Pancreas (tissue), 10 donors: ENCODE data around the gene TEX9. TPM values are rescaled to one million over a fixed set of nuclear protein-coding genes. Genes with fewer than 3 reads are reported as not detected.

ENCODE experiments used
- ATAC-seq, 4 donors: fragments of 200-7000 bp; cut with Tn5 transposase; one replicate each; pipeline versions ENCODE4 v1.8.0 to v1.9.1; 2020; ENCODE audit warnings: mild to moderate bottlenecking in 4 of 4, moderate library complexity in 4 of 4
- DNase-seq, 6 donors: peaks; one replicate each; pipeline ENCODE4 v3.0.0-alpha.2; 2020
- FAIRE-seq: peaks from 2 replicates; lab custom pipeline; 2012; peaks lifted over from hg19 to GRCh38; lab: Jason Lieb, UNC
- H3K27ac ChIP-seq, 4 donors: fragments of 200-600 bp; sonication (generic); 1 replicate in 3 of 4; 2 replicates in 1 of 4; pipeline versions ENCODE4 v1.5.0 to v1.8.0; 2020
- H3K27me3 ChIP-seq, 4 donors: fragments of 200-600 bp; one replicate each; pipeline ENCODE4 v1.8.0; 2021
- H3K36me3 ChIP-seq, 3 donors: fragments of 200-600 bp; sonication (generic) in 1 of 3; one replicate each; pipeline versions ENCODE4 v1.5.0 to v1.8.0; 2020 to 2021
- H3K4me1 ChIP-seq, 3 donors: fragments of 200-600 bp; one replicate each; pipeline ENCODE4 v1.8.0; 2021
- H3K4me3 ChIP-seq, 4 donors: fragments of 200-600 bp; sonication (generic) in 2 of 4; one replicate each; pipeline versions ENCODE4 v1.5.0 to v1.8.0; 2020 to 2021
- H3K9me3 ChIP-seq, 4 donors: fragments of 200-600 bp; one replicate each; pipeline ENCODE4 v1.8.0; 2021
- WGBS, 2 donors: extraction: QIAGEN DNeasy Blood & Tissue Kit; methylation state at CpG; one replicate each; pipeline ENCODE4 v1.1.7; 2013; 5-methylcytosine and 5-hydroxymethylcytosine counted together
- intact Hi-C, 3 donors: fragments of 100-400 bp; cut with DNase I; formaldehyde crosslinking; loops; one replicate each; pipeline versions ENCODE4 v1.11.1 to v1.14.2; 2022
- polyA plus RNA-seq, 2 donors: library from polyadenylated mRNA; stranded (reverse); fragments of 200-250 nt; gene quantifications; one replicate each; pipeline ENCODE4 v1.2.3, GENCODE V29; 2013
- total RNA-seq, 6 donors: library from RNA; stranded (reverse); fragmentation: NEBNext Ultra II Directional in 4 of 6; extraction: Animal tissue kit (Norgen Biotek cat#: 25700) in 4 of 6; gene quantifications; one replicate each; pipeline versions ENCODE4 v1.2.1 to v1.2.4, GENCODE V29; 2021 to 2023
- TF ChIP-seq, protein P1 (sequence below), 4 donors: fragments of 200-600 bp; sonication (generic) in 3 of 4; IDR thresholded peaks; one replicate each; pipeline versions ENCODE4 v1.5.0 to v1.8.0; 2021; ENCODE audit warnings: antibody characterized with exemption in 4 of 4
- donor health status: healthy with polysubstance abuse.
- donor health status: DM: no; HTN: no; CAD: no; lungs with moderate emphysema.
- donor health status: DM: no; HTN: no; CAD: no.
- donor health status: control.
- donor health status: control.
- donor health status: Bipolar disorder and iron deficiency.
- donor health status: DM: yes; HTN: yes; CAD: no.
- donor health status: DM: no; HTN: no; CAD: no.
- donor health status: DM: no; HTN: no; CAD: no.
- donor health status: DM: yes; HTN: yes; CAD: no.

TEX9 gene
- total and polyA plus RNA-seq, 8 donors: 1.6 to 9.3 (median 4.7) TPM

DNA sequence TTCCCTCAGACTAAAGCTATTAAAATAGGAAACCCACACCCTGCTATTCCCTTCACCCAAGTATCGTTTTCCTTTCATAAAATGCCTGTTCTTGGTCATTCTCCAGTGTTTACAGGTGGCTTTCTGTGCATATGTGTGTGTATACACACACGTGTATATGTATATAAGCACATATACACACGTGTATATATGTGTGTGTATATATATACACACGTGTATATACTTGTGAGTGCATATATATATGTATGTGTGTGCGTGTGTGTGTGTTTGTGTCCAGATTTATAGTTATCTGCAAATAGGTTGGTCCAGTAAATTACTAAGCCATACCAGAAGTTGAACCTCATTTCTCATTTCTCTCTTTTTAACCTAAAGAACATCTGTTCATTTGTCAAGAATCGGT is 15.7 kb upstream of the TEX9 start:
- TF ChIP-seq, protein P1, sequence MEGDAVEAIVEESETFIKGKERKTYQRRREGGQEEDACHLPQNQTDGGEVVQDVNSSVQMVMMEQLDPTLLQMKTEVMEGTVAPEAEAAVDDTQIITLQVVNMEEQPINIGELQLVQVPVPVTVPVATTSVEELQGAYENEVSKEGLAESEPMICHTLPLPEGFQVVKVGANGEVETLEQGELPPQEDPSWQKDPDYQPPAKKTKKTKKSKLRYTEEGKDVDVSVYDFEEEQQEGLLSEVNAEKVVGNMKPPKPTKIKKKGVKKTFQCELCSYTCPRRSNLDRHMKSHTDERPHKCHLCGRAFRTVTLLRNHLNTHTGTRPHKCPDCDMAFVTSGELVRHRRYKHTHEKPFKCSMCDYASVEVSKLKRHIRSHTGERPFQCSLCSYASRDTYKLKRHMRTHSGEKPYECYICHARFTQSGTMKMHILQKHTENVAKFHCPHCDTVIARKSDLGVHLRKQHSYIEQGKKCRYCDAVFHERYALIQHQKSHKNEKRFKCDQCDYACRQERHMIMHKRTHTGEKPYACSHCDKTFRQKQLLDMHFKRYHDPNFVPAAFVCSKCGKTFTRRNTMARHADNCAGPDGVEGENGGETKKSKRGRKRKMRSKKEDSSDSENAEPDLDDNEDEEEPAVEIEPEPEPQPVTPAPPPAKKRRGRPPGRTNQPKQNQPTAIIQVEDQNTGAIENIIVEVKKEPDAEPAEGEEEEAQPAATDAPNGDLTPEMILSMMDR (IDR thresholded peaks at IDR 0.05): no peak
- DNase-seq (no peak), FAIRE-seq (no peak)

DNA sequence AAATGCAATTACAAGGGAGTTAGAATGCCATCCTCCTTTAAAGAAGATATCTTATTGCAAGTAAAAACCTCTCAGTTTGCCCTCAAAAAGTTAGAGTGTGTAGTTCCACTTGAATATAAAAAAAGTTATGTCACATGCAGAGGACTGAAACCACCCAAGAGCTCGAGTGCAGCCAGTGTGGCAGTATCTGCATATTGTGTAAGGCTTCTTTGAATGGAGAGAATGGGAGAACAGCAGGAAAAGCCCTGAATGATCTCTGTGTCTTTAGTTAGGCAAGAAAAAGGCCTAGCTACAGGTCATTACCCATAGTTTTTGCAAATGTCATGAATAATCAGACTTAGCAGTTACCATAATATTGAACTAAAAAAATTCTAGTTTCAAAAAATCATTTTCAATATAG is 13.9 kb upstream of the TEX9 start:
- DNase-seq (no peak), ATAC-seq (no peak)
- no peaks in the 10 kb centered on the region for H3K4me1 ChIP-seq

More for the DNA sequence above, 15.7 kb upstream of the TEX9 start:
- H3K4me1 ChIP-seq: no peaks in the 10 kb centered on the region
- no peaks in the 10 kb centered on the region for H3K9me3 ChIP-seq
- ATAC-seq: no peak
- H3K27me3 ChIP-seq: no peaks in the 10 kb centered on the region
- H3K36me3 ChIP-seq: no peaks in the 10 kb centered on the region
- H3K27ac ChIP-seq: no peak overlapping the region
- intact Hi-C loops: no loop called here
- WGBS, 2 donors: 69 to 74% methylated on average over 6 of the region's 6 CpGs
- H3K4me3 ChIP-seq: no peak overlapping the region

DNA sequence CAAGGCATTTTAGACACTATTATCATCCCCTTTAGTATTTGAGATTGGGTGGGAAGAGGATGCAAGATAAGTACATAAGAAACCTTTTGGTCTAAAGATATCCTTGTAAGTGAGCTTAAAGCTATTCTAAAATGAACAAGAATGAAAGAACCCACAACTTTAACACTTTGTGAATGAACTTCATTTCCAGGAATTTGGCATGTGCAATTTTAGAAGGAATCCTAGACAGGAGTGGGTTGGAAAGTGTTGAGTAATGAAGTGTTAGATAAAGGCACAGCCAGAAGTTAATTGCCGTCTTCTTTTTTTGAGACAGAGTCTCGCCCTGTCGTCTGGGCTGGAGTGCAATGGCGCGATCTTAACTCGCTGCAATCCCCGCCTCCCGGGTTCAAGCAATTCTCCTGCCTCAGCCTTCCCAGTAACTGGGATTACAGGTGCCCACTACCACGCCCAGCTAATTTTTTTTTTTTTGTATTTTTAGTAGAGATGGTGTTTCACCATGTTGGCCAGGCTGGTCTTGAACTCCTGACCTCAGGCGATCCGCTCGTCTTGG is 13.2 kb upstream of the TEX9 start:
- DNase-seq (no peak), FAIRE-seq (no peak), ATAC-seq (no peak)
- TF ChIP-seq, protein P1 (IDR thresholded peaks at IDR 0.05): no peak
- Histone ChIP-seq H3K4me3 (no peak overlapping the region), H3K9me3 (no peaks in the 10 kb centered on the region), H3K27ac (no peak overlapping the region), H3K27me3 (no peaks in the 10 kb centered on the region), H3K4me1 (no peaks in the 10 kb centered on the region), H3K36me3 (no peaks in the 10 kb centered on the region)
- intact Hi-C loops: no loop called here
- WGBS, 2 donors: 86 to 92% methylated on average over 12 of the region's 12 CpGs

More for the DNA sequence above, 13.9 kb upstream of the TEX9 start:
- no peaks in the 10 kb centered on the region for H3K9me3 ChIP-seq
- no peak overlapping the region for H3K27ac ChIP-seq
- TF ChIP-seq, protein P1 (IDR thresholded peaks at IDR 0.05): no peak
- WGBS, 2 donors: 34 to 38% methylated on average over 1 of the region's 1 CpG
- H3K27me3 ChIP-seq: no peaks in the 10 kb centered on the region
- FAIRE-seq: no peak
- no peaks in the 10 kb centered on the region for H3K36me3 ChIP-seq
- intact Hi-C loops: no loop called here
- H3K4me3 ChIP-seq: no peak overlapping the region

DNA sequence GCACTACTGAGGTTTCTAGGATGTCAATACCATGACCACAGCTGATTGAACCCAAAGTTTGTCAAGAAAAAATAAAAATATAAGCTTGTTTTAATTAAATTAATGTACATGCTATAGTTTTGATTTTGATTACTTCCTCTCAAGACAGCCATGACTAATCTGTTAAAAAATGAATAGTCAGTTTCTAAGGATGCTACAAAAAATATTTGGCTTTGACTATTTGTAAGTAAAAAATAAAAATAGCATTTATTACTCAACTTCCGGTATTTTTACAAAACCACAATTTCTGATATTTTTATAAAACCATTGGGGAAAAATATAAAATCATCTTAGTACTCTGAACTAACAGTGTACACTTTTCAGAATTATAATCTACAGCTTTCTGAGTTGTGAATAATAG is 12.1 kb upstream of the TEX9 start:
- H3K4me1 ChIP-seq: no peaks in the 10 kb centered on the region
- H3K36me3 ChIP-seq: no peaks in the 10 kb centered on the region
- FAIRE-seq: peak; percentile 79
- intact Hi-C loops: no loop called here
- H3K27me3 ChIP-seq: no peaks in the 10 kb centered on the region
- no peaks in the 10 kb centered on the region for H3K9me3 ChIP-seq
- no peak overlapping the region for H3K27ac ChIP-seq
- WGBS, 2 donors: 80 to 81% methylated on average over 1 of the region's 1 CpG
- H3K4me3 ChIP-seq: no peak overlapping the region
- ATAC-seq: no peak
- DNase-seq: no peak
- TF ChIP-seq, protein P1 (IDR thresholded peaks at IDR 0.05): no peak

DNA sequence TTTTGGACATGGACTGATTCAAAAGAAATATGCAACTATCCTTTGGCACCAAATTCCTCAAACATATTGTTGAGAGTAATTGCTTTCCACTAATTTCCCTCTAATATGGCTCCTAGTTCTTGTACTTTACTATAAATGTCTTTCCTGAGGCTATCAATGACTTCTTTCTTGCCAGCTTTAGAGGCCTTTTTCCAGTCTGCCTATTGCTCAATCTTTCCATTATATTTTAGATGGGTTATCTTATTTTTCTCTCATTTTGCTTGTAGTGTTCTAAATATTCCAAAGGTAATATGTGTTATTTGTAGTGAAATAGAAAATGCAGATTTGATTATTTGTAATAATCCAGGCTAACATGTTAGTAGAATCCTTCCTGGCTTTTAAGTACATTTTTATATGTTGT is 11.5 kb upstream of the TEX9 start:
- no peaks in the 10 kb centered on the region for H3K36me3 ChIP-seq
- no peak overlapping the region for H3K4me3 ChIP-seq
- TF ChIP-seq, protein P1 (IDR thresholded peaks at IDR 0.05): no peak
- intact Hi-C loops: no loop called here
- no peaks in the 10 kb centered on the region for H3K9me3 ChIP-seq
- DNase-seq: no peak
- no peak for FAIRE-seq
- no peaks in the 10 kb centered on the region for H3K27me3 ChIP-seq
- ATAC-seq: no peak
- no peaks in the 10 kb centered on the region for H3K4me1 ChIP-seq
- no peak overlapping the region for H3K27ac ChIP-seq
